GM12892 (cell line): ENCODE results near the gene YTHDF1.

Experiments
- DNase-seq: peaks from one replicate; pipeline ENCODE4 v3.0.0; 2011; ENCODE audit not compliant: insufficient read length
- FAIRE-seq: peaks from 2 replicates; lab custom pipeline; 2011; peaks lifted over from hg19 to GRCh38; lab: Jason Lieb, UNC
- POLR2A ChIP-seq: IDR thresholded peaks from 2 replicates; pipeline ENCODE4 v1.6.1; 2011; ENCODE audit warnings: low read depth, low read length, control low read depth
- POLR2AphosphoS5 ChIP-seq: IDR thresholded peaks from 2 replicates; pipeline ENCODE4 v1.6.1; 2011; ENCODE audit warnings: low read depth, low read length, control low read depth
- TAF1 ChIP-seq: IDR thresholded peaks from 2 replicates; pipeline ENCODE4 v1.6.1; 2011; ENCODE audit warnings: low read depth, mild to moderate bottlenecking, control low read depth, low read length, borderline replicate concordance

YTHDF1 gene

DNA sequence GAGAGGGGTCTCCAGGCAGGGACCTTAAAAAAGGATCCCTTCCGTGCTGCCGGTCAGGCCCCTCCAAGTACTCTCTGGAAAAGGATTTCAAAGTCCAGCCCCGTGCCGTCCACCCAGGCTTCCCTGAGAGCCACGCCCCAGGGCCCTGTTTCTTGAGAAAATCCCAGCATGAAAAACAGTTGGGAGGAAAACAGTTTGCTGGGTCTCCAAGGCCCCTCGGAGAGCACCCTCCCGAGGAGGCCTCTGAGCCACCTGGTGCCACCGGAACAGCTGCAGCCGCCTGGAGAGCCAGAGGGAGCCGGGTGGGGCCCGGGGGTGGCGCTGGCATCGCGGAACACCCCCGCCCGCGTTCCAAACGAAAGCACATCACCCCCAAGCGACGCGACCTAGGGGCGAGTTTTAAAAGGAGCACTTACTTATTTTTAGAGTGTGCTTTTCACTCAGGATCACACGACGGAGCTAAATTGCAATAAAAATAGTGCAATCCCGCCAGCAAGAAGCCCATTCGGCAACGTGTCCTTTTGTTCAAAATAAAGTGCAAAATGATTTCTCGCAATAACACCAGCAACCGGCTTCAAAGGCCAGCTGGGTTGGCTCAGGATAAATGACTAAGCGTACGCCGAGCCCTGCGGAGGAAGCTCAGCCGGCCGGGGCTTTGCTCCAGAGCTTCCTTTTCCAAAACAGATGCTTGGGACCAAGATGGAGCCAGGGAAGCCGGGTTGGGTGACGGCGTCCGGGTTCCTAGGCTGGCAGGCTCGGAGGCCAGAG is 64.2 kb downstream of the YTHDF1 start:
- FAIRE-seq (no peak), DNase-seq (no peak)
- TF ChIP-seq TAF1 (no peak), POLR2AphosphoS5 (no peak), POLR2A (no peak)

DNA sequence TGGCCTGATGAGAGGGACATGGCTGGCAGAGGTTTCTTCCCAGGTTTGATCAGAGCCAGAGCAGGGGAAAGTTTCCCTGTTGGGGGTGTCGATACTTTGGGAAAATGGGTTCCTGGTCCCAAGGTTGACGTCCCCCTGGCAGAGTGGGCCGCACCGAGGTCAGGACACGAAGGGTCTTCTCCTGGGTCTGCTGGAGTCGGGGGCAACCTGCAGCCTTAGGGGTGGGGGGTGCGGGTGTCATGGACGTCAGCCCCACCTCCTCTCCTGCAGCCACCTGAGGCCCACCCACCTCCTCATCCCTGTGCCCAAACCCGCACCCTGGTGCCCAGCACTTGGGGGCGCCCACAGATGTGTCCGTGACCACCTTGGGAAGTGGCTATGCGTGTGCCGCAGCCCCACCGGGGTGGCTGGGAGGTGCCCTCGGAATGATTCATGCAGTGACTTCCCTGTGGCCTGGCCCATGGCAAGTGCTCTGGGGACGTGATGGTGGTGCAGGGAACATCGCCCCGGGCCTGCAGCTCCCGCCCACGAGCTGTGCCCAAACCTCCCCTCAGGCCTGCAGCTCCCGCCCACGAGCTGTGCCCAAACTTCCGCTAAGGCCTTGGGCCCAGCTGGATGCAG is 64.9 kb downstream of the YTHDF1 start:
- TF ChIP-seq POLR2A (no peak), POLR2AphosphoS5 (no peak), TAF1 (no peak)
- DNase-seq = no peak
- FAIRE-seq = no peak

DNA sequence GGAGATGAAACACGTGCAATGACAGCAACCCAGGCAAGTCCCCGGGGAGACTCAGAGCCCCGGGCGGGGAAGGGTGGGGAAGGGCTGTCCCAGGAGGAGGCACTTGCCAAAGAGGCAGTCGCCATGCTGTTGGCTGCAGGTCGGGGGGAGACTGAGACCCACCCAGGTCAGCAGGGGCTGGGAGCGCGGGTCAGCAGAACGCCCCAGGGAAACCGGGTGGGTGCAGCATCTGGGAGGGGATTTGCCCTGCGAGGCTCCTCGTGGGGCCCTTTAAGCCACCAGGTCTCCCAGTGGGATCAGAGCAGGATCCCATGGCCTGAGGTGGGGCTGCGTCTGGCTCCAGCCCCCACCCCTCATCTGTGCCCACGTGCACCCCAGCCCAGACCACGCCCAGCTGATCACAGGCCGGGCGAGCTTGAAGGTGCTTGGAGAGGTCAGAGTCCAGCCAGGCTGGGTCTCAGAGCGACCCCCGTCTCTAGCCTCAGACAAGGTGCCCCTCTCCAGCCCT is 65.5 kb downstream of the YTHDF1 start:
- FAIRE-seq (no peak), DNase-seq (no peak)
- no peak for TF ChIP-seq TAF1
- TF ChIP-seq POLR2A = no peak
- no peak for TF ChIP-seq POLR2AphosphoS5

DNA sequence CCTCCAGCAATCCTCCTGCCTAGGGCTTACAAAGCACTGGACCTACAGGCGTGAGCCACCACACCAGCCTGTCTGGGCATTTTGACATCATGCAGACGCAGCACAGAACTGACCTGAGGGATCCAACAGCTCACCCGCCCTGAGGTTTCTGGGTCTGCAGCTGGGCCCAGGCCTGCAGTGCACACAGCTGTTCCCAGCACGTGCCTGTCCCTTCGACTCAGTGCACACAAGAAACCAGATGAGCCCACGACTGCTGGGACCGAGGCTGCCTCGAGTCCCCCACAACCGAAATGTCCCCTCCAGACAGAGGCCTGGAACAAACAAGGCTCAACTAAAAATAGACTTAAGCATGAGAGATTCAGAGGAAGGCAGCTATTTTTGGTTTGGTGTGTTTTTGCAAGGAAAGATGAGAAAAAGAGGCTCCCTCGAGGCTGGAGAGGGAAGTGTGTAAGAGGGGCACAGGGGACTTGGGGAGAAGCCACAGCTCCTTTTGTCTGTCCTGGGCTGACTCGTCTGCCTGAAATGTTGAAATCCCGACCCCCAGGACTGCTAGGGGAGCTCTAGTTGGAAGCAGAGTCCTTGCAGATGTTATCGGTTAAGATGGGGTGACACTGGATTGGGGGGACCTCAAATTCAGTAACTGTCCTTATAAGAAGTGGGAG is 66.3 kb downstream of the YTHDF1 start:
- TF ChIP-seq TAF1 = no peak
- TF ChIP-seq POLR2A = no peak
- no peak for TF ChIP-seq POLR2AphosphoS5
- DNase-seq (no peak), FAIRE-seq (no peak)

DNA sequence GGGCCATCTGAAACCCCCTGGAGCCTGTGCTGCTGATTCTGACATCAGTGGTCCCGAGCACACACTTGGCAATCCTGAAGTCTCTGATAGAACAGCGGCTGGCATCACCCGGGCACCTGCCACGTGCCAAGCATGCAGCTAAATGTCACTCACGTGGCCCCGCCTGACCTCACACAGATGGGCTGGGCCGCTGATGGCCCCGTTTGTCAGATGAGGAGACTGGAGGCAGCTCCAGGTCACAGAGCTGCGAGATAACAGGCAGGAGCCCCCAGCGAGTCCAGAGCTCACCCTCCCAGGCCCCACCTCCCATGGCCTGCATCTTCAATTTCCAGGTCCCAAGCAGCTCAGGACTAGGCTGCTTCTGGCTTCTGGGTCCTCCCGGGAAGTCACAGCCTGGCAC is 67.2 kb downstream of the YTHDF1 start:
- FAIRE-seq (no peak), DNase-seq (no peak)
- no peak for TF ChIP-seq POLR2A
- no peak for TF ChIP-seq POLR2AphosphoS5
- TF ChIP-seq TAF1 = no peak

DNA sequence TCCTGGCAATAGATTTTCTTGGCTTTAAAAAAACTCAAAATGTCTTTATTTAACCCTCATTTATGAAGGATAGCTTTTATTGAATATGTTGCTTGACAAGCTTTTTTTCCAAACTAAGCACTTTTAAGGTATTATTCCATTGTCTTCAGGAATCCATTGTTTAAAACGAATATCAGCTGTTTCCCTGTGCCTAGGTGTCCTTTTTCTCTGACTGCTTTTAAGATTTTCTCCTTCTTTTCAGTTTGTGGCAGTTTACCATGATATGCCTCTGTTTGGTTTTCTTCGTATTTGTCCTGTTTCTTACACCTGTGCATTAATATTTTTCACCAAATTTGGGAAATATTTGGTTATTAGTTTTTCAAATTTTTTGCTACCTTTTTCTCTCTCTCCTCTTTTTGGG is 68.4 kb downstream of the YTHDF1 start:
- TF ChIP-seq POLR2AphosphoS5 = no peak
- TF ChIP-seq POLR2A = no peak
- TF ChIP-seq TAF1 = no peak

More for the DNA sequence above, 68.4 kb downstream of the YTHDF1 start:
- DNase-seq (no peak), FAIRE-seq (no peak)
